ENCODE results near the gene PRPSAP1. TPM values are rescaled to one million over a fixed set of nuclear protein-coding genes. Genes with fewer than 3 reads are reported as not detected.

Gene PRPSAP1
- 37.2 and 45.2 TPM in 2 replicates for total RNA-seq

- peaks cover 3% of the 10 kb centered on the region for H3K36me3 Mint-ChIP-seq (ENCODE audit: low read depth)
- peak within 1 kb of the TSS; percentile 99 for H3K27ac Mint-ChIP-seq
Observed at GRCh38 chr17:76353599-76354316, at the start of gene PRPSAP1. Gene PRPSAP1 (minus strand): TSS chr17:76353916. CDS start chr17:76353703, 213 bp downstream.

GRCh38 chr17:76402711-76403110, 49.0 kb upstream of the PRPSAP1 start:
- H3K4me3 Mint-ChIP-seq: no peak overlapping the region
- H3K27ac Mint-ChIP-seq: no peak overlapping the region
- H3K36me3 Mint-ChIP-seq (ENCODE audit: low read depth): peaks cover 55% of the 10 kb centered on the region
- no peaks in the 10 kb centered on the region for H3K27me3 Mint-ChIP-seq
- no peaks in the 10 kb centered on the region for H3K9me3 Mint-ChIP-seq
- H3K4me1 Mint-ChIP-seq: no peaks in the 10 kb centered on the region
- intact Hi-C loops (cut with micrococcal nuclease): no loop called here
- no peak for DNase-seq

More at GRCh38 chr17:76353599-76354316, at the start of gene PRPSAP1:
- intact Hi-C loops (cut with micrococcal nuclease): loop anchor here (1.0 to 5.0 kb wide), 2 partner anchors 32 to 281 kb away; partner anchors contain the start of genes GALR2 and SRP68
- DNase-seq: peak; percentile 95
- H3K9me3 Mint-ChIP-seq: no peaks in the 10 kb centered on the region
- peaks cover 3% of the 10 kb centered on the region for H3K27me3 Mint-ChIP-seq
- peak within 1 kb of the TSS; percentile 92 for H3K4me3 Mint-ChIP-seq
- peaks cover 25% of the 10 kb centered on the region for H3K4me1 Mint-ChIP-seq

GRCh38 chr17:76399175-76400172, 45.8 kb upstream of the PRPSAP1 start:
- intact Hi-C loops (cut with micrococcal nuclease): no loop called here
- Mint-ChIP-seq H3K9me3 (no peaks in the 10 kb centered on the region), H3K27ac (peak overlapping the region; percentile 37), H3K36me3 (ENCODE audit: low read depth) (peaks cover 58% of the 10 kb centered on the region), H3K4me1 (no peaks in the 10 kb centered on the region), H3K27me3 (no peaks in the 10 kb centered on the region), H3K4me3 (no peak overlapping the region)
- no peak for DNase-seq

GRCh38 chr17:76398523-76399174, 44.9 kb upstream of the PRPSAP1 start:
- Mint-ChIP-seq H3K4me1 (no peaks in the 10 kb centered on the region), H3K36me3 (ENCODE audit: low read depth) (peaks cover 54% of the 10 kb centered on the region), H3K4me3 (no peak overlapping the region), H3K27ac (no peak overlapping the region), H3K9me3 (no peaks in the 10 kb centered on the region), H3K27me3 (no peaks in the 10 kb centered on the region)
- no peak for DNase-seq
- intact Hi-C loops (cut with micrococcal nuclease): loop anchor here (1.0 kb wide), 2 partner anchors 13 to 95 kb away; no protein-coding TSS in a partner anchor

GRCh38 chr17:76397687-76398522, 44.2 kb upstream of the PRPSAP1 start:
- Mint-ChIP-seq H3K27ac (no peak overlapping the region), H3K4me1 (no peaks in the 10 kb centered on the region), H3K4me3 (no peak overlapping the region), H3K9me3 (no peaks in the 10 kb centered on the region), H3K36me3 (ENCODE audit: low read depth) (peaks cover 48% of the 10 kb centered on the region), H3K27me3 (no peaks in the 10 kb centered on the region)
- intact Hi-C loops (cut with micrococcal nuclease): loop anchor here (1.0 kb wide), 2 partner anchors 13 to 95 kb away; no protein-coding TSS in a partner anchor
- DNase-seq: peak; percentile 96

- Mint-ChIP-seq H3K27me3 (no peaks in the 10 kb centered on the region), H3K9me3 (no peaks in the 10 kb centered on the region), H3K27ac (no peak overlapping the region), H3K4me3 (no peak overlapping the region), H3K4me1 (no peaks in the 10 kb centered on the region), H3K36me3 (ENCODE audit: low read depth) (peaks cover 43% of the 10 kb centered on the region)
- no peak for DNase-seq
- intact Hi-C loops (cut with micrococcal nuclease): no loop called here
Observed at GRCh38 chr17:76397184-76397583, 43.5 kb upstream of the PRPSAP1 start.

GRCh38 chr17:76395980-76396379, 42.3 kb upstream of the PRPSAP1 start:
- Mint-ChIP-seq H3K36me3 (ENCODE audit: low read depth) (peaks cover 41% of the 10 kb centered on the region), H3K27me3 (no peaks in the 10 kb centered on the region), H3K27ac (no peak overlapping the region), H3K9me3 (no peaks in the 10 kb centered on the region), H3K4me3 (no peak overlapping the region), H3K4me1 (no peaks in the 10 kb centered on the region)
- intact Hi-C loops (cut with micrococcal nuclease): no loop called here
- DNase-seq: no peak

- Mint-ChIP-seq H3K27ac (no peak overlapping the region), H3K4me3 (no peak overlapping the region), H3K9me3 (no peaks in the 10 kb centered on the region), H3K36me3 (ENCODE audit: low read depth) (peaks cover 30% of the 10 kb centered on the region), H3K4me1 (no peaks in the 10 kb centered on the region), H3K27me3 (no peaks in the 10 kb centered on the region)
- DNase-seq: no peak
- intact Hi-C loops (cut with micrococcal nuclease): no loop called here
Observed at GRCh38 chr17:76394166-76394565, 40.5 kb upstream of the PRPSAP1 start.

- no peak overlapping the region for H3K27ac Mint-ChIP-seq
- peaks cover 25% of the 10 kb centered on the region for H3K36me3 Mint-ChIP-seq (ENCODE audit: low read depth)
- peaks cover 5% of the 10 kb centered on the region for H3K4me1 Mint-ChIP-seq
- DNase-seq: no peak
- no peaks in the 10 kb centered on the region for H3K9me3 Mint-ChIP-seq
- intact Hi-C loops (cut with micrococcal nuclease): no loop called here
- H3K4me3 Mint-ChIP-seq: no peak overlapping the region
- no peaks in the 10 kb centered on the region for H3K27me3 Mint-ChIP-seq
Observed at GRCh38 chr17:76391200-76391715, 37.5 kb upstream of the PRPSAP1 start.

- Mint-ChIP-seq H3K36me3 (ENCODE audit: low read depth) (peaks cover 20% of the 10 kb centered on the region), H3K9me3 (no peaks in the 10 kb centered on the region), H3K27ac (peak overlapping the region; percentile 25), H3K4me1 (peaks cover 6% of the 10 kb centered on the region), H3K4me3 (no peak overlapping the region), H3K27me3 (no peaks in the 10 kb centered on the region)
- intact Hi-C loops (cut with micrococcal nuclease): no loop called here
- DNase-seq: no peak
Observed at GRCh38 chr17:76390003-76390421, 36.3 kb upstream of the PRPSAP1 start.

GRCh38 chr17:76388966-76389888, 35.5 kb upstream of the PRPSAP1 start:
- Mint-ChIP-seq H3K4me3 (no peak overlapping the region), H3K9me3 (no peaks in the 10 kb centered on the region), H3K27ac (no peak overlapping the region), H3K4me1 (peaks cover 6% of the 10 kb centered on the region), H3K27me3 (no peaks in the 10 kb centered on the region), H3K36me3 (ENCODE audit: low read depth) (peaks cover 19% of the 10 kb centered on the region)
- intact Hi-C loops (cut with micrococcal nuclease): no loop called here
- no peak for DNase-seq

All from activated CD4-positive, alpha-beta T cell treated with anti-CD3 and anti-CD28 coated beads, Interleukin-2, amount 10 ng/mL, durations not matched to agents 24 days and 14 days (primary cell).